EL (cell line): ENCODE results near the gene ZNF747.

Source experiments
- DNase-seq: peaks from one replicate; pipeline ENCODE4 v3.0.0-alpha.2; 2016

Gene ZNF747

DNA sequence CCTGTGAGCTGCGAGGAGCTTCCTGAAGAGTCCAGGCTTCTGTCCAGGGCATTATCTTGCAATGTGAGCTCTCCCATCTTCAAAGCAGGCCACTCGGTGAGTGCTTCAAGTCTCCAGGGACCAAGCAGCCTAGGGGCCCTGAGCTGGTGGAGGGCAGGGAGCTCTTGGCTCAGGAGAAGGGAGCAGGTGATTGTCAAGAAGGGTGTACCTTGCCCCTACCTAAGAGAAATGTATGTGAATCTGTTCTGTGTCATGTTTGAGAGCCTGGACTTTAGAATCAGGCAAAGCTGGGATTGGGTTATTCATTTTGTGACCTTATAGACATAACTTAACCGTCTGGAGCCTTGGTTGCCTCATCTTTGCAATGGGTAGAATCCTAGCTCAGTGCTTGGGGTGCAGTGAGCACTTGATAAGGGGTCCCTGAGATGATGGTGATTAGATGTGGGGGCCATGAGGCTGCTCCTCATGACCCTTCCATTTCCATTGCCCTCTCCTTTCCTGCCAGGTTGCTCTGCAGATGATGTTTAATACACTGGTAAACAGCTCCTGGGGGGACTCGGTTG lies 24.2 kb downstream of the ZNF747 start:
- DNase-seq: no peak

DNA sequence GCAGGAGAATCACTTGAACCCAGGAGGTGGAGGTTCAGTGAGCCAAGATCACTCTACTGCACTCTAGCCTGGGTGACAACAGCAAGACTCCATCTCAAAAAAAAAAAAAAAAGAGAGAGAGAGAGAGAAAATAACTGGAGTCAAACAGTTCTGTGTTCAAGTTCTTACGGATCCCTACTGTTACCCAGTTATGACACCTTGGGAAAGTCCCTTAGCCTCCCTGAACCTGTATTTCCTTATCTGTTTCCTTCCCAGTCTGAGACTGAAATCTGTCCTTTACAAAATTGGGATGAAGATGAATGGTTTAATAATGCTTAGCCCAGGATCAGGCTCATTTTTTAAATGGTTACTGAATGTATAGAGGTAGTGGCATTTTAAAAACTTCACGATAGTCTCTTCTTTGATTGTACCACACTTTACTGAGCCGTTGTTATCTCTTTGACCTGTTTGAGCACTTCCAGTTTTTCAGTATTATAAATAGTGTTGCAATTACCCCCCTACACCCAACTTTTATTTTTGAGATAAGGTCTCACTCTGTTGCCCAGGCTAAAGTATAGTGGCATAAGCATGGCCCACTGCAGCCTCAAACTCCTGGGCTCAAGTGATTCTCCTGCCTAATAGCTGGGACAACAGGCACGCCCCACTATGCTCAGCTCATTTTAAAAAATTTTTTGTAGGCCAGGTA lies 25.4 kb downstream of the ZNF747 start:
- DNase-seq: no peak

GRCh38 chr16:30503403-30504296 lies 31.0 kb downstream of the ZNF747 start:
- no peak for DNase-seq

GRCh38 chr16:30499284-30499683 lies 35.4 kb downstream of the ZNF747 start:
- no peak for DNase-seq

DNA sequence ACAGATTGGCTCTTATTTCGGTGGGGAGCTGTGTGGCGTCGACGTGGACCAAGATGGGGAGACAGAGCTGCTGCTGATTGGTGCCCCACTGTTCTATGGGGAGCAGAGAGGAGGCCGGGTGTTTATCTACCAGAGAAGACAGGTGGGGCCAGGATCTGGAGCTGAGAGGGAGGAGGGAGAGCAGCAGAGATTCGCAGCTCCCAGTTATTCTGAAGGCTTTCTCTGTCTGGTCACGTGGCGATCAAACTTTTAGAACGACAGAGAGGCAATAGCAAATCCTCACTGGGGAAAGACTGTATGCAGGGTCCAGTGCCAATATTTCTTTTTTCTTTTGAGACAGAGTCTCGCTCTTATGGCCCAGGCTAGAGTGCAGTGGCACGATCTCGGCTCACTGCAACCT lies 39.9 kb downstream of the ZNF747 start:
- DNase-seq: no peak

- DNase-seq: no peak
These were observed 40.6 kb downstream of the ZNF747 start for GRCh38 chr16:30493941-30494488.

GRCh38 chr16:30491744-30492308 lies 42.8 kb downstream of the ZNF747 start:
- peak; percentile 95 for DNase-seq

- DNase-seq: no peak
These were observed 43.4 kb downstream of the ZNF747 start for GRCh38 chr16:30491229-30491628.

- no peak for DNase-seq
These were observed 44.4 kb downstream of the ZNF747 start for GRCh38 chr16:30490210-30490609.

DNA sequence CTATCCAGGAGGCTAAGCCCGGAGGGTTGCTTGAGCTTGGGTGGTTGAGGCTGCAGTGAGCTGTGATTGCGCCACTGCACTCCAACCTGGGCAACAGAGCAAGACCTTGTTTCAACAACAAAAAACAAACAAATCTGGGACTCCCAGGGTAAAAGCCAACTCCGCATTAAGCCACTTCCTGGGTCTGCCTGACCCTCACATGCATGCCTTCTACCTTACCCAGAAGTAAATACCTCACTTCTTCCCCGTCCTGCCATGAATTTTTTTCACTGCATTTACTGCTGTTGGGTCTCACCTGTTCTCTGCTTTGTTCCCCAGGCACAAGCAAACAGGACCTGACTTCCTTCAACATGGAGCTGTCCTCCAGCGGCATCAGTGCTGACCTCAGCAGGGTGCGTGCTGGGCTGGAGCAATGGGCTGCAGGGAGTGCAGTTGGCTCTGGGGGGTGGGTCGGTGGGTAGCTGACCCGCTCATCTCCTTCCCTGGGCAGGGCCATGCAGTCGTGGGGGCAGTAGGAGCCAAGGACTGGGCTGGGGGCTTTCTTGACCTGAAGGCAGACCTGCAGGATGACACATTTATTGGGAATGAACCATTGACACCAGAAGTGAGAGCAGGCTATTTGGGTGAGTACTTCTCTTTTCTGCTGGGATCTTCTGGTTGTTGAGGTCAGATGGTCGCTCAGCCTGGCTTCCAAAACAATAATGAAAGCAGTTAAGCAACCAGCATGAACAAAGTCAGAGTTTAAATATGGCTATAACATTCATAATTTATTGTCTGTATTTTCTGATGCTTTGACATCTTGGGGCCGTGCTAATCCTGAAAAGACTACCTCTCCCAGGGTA lies 45.7 kb downstream of the ZNF747 start:
- no peak for DNase-seq

- peak; percentile 47 for DNase-seq
These were observed 48.7 kb downstream of the ZNF747 start for GRCh38 chr16:30485818-30486436.

DNA sequence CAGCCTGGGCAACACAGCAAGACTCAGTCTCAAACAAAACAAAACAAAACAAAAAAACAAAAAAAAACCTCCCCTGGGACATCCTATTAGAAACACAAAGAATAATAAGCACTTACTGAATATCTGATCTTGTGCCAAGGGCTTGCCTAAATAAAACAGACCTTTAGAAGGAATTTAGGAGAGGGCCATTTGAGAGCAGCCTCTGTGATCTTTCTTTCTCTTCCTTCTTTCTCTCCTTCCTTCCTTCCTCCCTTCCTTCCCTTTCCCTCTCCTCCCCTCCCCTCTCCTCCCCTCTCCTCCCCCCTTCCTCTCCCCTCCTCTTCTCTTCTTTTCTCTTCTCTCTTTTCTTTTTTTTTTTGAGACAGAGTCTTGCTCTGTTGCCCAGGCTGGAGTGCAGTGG lies 49.8 kb downstream of the ZNF747 start:
- DNase-seq: no peak

DNA sequence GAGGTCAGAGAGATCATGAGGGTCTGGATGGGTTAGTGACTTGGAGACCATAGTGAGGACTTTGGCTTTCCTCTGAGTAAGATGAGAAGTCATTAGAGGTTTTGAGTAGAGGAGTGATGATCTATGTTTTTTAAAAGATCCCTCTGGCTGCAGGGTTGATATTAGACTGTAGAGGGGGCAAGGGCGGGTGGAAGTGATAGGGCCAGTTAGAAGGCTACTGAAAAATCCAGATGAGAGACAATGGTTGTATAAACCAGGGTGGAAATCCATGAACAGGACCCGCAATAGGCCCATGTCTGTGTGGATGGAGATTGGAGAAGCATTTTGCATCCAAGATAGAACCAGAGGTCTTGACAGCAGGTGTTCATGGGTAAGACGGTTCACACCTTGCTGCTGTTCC lies 52.3 kb downstream of the ZNF747 start:
- peak; percentile 13 for DNase-seq

GRCh38 chr16:30481381-30481780 lies 53.3 kb downstream of the ZNF747 start:
- no peak for DNase-seq
